GM19043 (cell line): ENCODE results near the gene SLC22A7.
"Not testable (repeated sequence)": the region's sequence is repeated elsewhere in the genome, so short reads cannot be mapped to it uniquely, and the experiment has no call there.

ENCODE experiments used
- ATAC-seq: cut with Tn5 transposase; IDR thresholded peaks from one replicate; pipeline ENCODE4 v1.9.1; 2021; ENCODE audit warnings: low read depth; ENCODE audit not compliant: unreplicated experiment

SLC22A7 gene

DNA sequence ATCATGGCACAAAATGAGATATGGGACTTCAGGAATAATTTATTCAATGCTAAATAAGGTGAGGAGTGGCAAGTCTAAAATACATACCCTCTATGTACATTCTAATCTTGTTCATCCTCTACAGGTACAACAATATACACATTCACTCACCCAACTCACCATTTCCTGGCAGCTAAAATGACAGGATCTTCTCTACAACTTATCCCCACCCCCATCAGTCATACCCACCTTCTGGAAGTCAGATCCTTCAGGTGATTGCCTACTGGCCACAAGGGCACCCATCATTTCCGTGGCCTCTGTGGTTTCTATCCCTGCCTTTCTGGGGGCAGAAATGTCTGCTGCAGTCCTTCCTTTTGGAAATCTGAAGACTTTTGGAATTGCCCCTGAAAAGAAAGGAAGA, 33.4 kb downstream of the SLC22A7 start:
- no peak for ATAC-seq

DNA sequence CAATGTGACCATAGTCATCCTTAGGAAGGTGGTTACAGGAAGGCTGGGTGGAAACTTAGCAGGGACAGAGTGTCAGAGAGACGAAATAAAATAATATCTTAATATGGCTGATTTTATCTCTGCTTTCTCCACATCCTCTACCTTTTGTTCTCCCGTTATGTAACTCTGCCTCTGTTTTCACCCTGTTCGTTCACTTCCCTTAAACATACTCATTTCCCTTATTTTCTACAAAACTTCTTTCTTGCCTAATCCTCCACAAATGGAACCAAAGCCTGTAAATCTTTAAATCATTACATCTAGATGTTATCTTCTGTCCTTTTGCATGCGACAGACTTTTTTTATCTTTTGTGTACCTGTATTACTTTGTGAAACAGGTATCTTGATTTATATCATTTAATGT, 33.8 kb downstream of the SLC22A7 start:
- ATAC-seq = no peak

DNA sequence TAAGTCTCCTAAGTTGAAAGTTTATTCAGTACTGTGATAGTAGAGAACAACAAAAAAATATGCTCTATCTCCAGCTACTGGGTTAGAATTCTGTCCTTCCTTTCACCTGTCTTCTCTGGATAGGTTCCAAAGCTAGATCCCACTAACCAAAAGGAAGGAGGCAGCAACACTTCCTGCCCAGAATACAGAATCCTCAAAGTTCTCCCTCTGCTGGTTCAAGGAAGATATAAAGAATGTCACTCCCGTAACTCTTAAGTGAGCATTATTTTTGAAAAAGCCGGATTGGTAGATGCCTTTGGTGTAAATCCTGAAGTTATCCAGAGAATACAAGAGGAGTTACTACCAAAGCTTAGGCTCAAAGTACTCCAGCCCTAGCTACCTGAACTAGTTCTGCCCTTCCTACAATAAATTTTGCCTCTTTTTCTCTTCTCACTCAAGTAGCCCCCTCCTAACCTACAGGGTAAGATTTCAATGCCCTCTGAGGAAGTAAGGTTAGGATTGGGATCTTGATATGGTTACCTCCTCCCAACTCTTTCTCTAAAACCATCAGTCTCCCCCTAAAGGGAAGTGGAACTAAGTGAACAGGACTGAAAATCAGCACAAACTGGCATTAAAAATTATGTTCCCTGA, 36.5 kb downstream of the SLC22A7 start:
- ATAC-seq = no peak

DNA sequence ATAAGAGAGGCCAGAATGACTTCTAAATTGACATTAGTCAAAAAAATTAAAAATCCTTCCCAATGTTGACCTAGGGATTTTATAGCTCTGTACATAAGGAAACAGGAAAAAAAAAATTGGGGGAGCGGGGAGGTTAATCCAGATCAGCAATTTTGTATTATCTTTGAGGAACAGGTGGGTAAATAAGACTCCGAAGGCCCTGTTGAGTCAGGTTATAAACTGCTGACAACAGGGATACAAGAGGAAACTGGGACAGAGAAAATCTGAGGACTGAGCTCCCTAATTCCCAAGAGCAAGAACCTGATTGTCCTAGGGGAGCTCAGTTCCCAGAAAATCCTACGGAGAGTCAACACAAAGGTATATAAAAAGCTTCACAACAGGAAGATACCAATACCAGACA, 37.4 kb downstream of the SLC22A7 start:
- ATAC-seq = no peak

DNA sequence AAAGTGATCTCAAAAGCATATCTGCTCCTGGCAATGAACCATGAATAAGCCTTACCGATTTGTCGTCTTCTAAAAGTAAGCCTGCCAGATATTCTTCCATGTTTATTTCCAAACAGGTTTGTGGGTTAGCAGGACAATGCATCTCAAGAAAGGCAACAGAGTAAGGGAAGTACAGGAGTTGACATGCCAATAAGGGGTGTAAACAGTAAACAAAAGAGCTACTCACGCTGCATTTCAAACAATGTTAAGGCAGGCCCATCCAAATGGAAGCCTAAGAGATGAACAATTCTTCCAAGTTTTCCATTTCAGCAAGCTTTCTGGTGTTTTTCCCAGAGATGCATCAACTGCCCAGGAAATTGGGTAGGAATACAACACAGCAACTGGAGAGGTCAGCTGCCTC, 38.3 kb downstream of the SLC22A7 start:
- ATAC-seq = no peak

DNA sequence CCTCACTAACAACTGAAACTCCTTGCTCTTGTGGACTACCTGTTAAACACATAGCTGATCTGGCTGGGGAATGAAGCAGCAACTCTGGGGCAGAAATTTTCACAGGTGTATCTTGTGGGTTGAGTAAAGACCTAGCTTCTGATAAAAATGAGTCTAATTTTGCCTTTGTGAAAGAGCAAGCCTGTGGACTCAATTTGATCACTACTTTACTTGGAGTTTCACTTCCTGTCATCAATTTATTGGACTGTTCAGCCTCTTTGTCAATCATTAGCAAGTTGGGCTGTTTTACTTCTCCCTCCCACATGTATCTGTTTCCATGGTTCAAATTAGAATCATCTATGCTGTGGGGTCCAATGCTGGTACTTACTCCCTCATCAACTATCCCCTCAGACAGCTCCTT, 40.2 kb downstream of the SLC22A7 start:
- peak; percentile 54 for ATAC-seq

DNA sequence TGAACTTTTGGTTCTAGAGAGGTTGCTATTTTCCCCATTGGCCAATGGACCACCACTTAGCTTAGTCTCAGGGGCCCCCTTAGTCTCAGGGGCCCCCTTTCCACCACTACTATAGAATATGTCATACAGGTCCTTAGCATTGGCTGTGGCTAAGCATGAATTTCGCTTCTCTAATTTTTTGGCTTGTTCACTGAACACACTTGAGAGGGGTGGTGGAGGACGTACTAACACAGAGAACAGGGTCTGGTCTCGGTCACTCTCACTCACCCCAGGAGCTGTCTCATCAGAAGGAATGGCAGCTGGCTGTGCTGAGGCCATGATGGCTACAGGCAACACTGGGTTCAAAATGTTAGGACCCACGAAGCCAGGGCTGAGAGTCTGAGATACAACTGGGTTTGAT, 41.1 kb downstream of the SLC22A7 start:
- ATAC-seq = peak; percentile 83

DNA sequence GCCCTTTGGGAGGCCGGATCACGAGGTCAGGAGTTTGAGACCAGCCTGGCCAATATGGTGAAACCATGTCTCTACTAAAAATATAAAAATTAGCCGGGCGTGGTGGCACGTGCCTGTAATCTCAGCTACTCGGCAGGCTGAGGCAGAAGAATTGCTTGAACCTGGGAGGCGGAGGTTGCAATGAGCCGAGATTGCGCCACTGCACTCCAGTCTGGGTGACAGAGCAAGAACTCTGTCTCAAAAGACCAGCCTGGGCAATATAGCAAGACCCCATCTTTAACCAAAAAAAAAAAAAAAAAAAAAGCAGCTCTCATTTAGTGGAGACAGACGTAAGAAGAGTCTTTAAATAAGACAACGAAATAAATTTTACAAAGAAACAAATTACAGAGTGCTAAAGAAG, 48.2 kb downstream of the SLC22A7 start:
- not testable (repeated sequence) for ATAC-seq

DNA sequence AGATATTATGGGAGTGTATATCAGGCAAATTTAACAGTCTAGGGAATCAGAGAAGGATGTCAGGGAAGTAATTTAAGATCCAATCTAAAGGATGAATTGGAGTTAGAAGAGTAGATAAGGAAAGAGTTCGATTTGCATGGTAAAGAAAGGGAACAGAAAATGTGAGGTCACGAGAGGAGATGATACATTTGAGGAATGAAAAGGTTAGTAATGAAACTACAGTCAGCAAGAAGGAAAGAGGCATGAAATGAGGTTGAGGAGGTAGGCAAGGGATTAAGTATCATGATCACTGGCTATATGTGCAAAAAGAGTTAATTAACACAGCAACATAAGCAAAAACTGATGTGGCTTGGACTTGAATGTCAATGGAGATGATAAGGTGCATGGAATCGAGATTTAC, 49.0 kb downstream of the SLC22A7 start:
- ATAC-seq = no peak

DNA sequence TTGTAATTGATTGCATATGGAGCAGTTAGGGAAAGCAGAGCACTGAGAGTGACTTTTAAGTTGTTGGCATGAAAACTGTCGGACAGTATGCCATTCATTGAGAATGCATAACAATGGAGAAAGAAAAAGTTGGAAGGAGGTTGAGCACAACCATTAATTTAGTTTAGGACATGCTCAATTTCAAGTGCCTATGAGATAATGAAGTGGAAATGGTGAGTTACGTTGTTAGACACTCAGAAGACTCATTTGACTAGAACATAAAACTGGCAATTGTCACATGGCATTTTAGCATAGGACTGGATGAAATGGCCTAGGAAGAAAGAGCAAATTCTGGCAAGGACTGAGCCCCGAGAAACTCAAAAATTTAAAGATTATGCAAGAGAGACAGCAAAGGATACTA, 49.4 kb downstream of the SLC22A7 start:
- ATAC-seq = no peak

DNA sequence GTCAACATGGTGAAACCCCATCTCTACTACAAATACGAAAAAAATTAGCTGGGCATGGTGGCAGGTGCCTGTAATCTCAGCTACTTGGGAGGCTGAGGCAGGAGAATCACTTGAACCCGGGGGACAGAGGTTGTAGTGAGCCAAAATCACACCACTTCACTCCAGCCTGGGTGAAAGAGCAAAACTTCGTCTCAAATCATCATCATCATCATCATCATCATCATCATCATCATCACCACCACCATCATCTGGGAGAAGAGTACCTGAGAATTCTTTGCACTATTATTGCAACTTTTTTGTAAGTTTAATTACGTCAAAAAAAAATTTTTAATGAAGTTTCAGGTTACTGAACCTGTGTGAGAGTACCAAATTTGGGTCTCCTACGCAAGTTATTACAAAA, 53.9 kb downstream of the SLC22A7 start:
- not testable (repeated sequence) for ATAC-seq
